Inflammatory macrophage (primary cell): Measurements from ENCODE around the gene ENOPH1.
A peak's percentile ranks its signal among the peaks of the same experiment; 100 is the strongest.
"Not testable (repeated sequence)": the region's sequence is repeated elsewhere in the genome, so short reads cannot be mapped to it uniquely, and the experiment has no call there.

Experiments
- DNase-seq, 2 donors: peaks; one replicate each; pipeline ENCODE4 v3.0.0-alpha.2; 2020 to 2022

Gene ENOPH1

GRCh38 chr4:82473621-82474164, 43.3 kb downstream of the ENOPH1 start:
- DNase-seq = no peak

GRCh38 chr4:82475931-82476330, 45.5 kb downstream of the ENOPH1 start:
- DNase-seq = not testable (repeated sequence)

- DNase-seq = not testable (repeated sequence)
Measured at GRCh38 chr4:82477469-82477868, 47.1 kb downstream of the ENOPH1 start.

GRCh38 chr4:82479562-82479961, 49.2 kb downstream of the ENOPH1 start:
- no peak for DNase-seq

GRCh38 chr4:82480771-82481505, 50.5 kb downstream of the ENOPH1 start:
- no peak for DNase-seq

GRCh38 chr4:82481506-82481840, 51.1 kb downstream of the ENOPH1 start:
- no peak for DNase-seq

- DNase-seq = no peak
Measured at GRCh38 chr4:82482387-82482786, 52.0 kb downstream of the ENOPH1 start.

GRCh38 chr4:82484996-82485783, 54.8 kb downstream of the ENOPH1 start:
- no peak for DNase-seq

- no peak for DNase-seq
Measured at GRCh38 chr4:82489076-82489475, 58.7 kb downstream of the ENOPH1 start.

- no peak for DNase-seq
Measured at GRCh38 chr4:82489987-82490386, 59.6 kb downstream of the ENOPH1 start.

- DNase-seq = no peak
Measured at GRCh38 chr4:82491251-82491960, 61.0 kb downstream of the ENOPH1 start.

GRCh38 chr4:82493721-82494425, 63.5 kb downstream of the ENOPH1 start:
- peak in 1 of 2 donors; percentile 8 for DNase-seq

GRCh38 chr4:82495666-82496065, 65.3 kb downstream of the ENOPH1 start:
- DNase-seq = no peak

GRCh38 chr4:82496349-82496748, 66.0 kb downstream of the ENOPH1 start:
- no peak for DNase-seq

- no peak for DNase-seq
Measured at GRCh38 chr4:82499738-82500434, 69.5 kb downstream of the ENOPH1 start.

GRCh38 chr4:82500435-82501153, 70.2 kb downstream of the ENOPH1 start:
- no peak for DNase-seq

- no peak for DNase-seq
Measured at GRCh38 chr4:82501154-82501442, 70.7 kb downstream of the ENOPH1 start.

GRCh38 chr4:82508011-82508410, 77.6 kb downstream of the ENOPH1 start:
- no peak for DNase-seq

GRCh38 chr4:82508806-82509428, 78.5 kb downstream of the ENOPH1 start:
- DNase-seq = no peak

- no peak for DNase-seq
Measured at GRCh38 chr4:82510216-82510615, 79.8 kb downstream of the ENOPH1 start.
